HepG2 (cell line): ENCODE data around the gene UBE2M. TPM values are rescaled to one million over a fixed set of nuclear protein-coding genes. Genes with fewer than 3 reads are reported as not detected.

ENCODE experiments used
- ARHGAP35 ChIP-seq: sonication (generic); formaldehyde crosslinking; IDR thresholded peaks from 2 replicates; pipeline ENCODE4 v1.9.0; 2022; ENCODE audit warnings: mild to moderate bottlenecking, inconsistent platforms, moderate library complexity, missing genetic modification reagents, borderline replicate concordance
- ATF5 ChIP-seq: sonication (generic); formaldehyde crosslinking; IDR thresholded peaks from 2 replicates; pipeline ENCODE4 v1.4.0; 2020; ENCODE audit warnings: mild to moderate bottlenecking, low read depth, missing genetic modification reagents
- BCL3 ChIP-seq: sonication (generic); formaldehyde crosslinking; IDR thresholded peaks from 2 replicates; pipeline ENCODE4 v1.5.1; 2020; ENCODE audit warnings: mild to moderate bottlenecking, missing genetic modification reagents, moderate library complexity
- BCLAF1 ChIP-seq: fragments of 450-650 bp; IDR thresholded peaks from 2 replicates; pipeline ENCODE4 v1.6.1; 2017; ENCODE audit warnings: mild to moderate bottlenecking
- ESRRA ChIP-seq: sonication (generic); formaldehyde crosslinking; IDR thresholded peaks from 2 replicates; pipeline ENCODE4 v1.5.1; 2020; ENCODE audit warnings: mild to moderate bottlenecking, low read depth, missing genetic modification reagents
- MLX ChIP-seq: IDR thresholded peaks from 2 replicates; pipeline ENCODE4 v1.6.1; 2016
- PREB ChIP-seq: sonication (generic); formaldehyde crosslinking; IDR thresholded peaks from 2 replicates; pipeline ENCODE4 v1.4.0; 2020; ENCODE audit warnings: missing genetic modification reagents
- SIX4 ChIP-seq: sonication (generic); formaldehyde crosslinking; IDR thresholded peaks from 2 replicates; pipeline ENCODE4 v1.4.0; 2020; ENCODE audit warnings: missing genetic modification reagents
- TRIM22 ChIP-seq: fragments of 450-650 bp; IDR thresholded peaks from 2 replicates; pipeline ENCODE4 v1.6.1; 2017
- ZNF207 ChIP-seq: fragments of 450-650 bp; IDR thresholded peaks from 2 replicates; pipeline ENCODE4 v1.6.1; 2016; ENCODE audit warnings: antibody characterized with exemption, borderline replicate concordance
- ZNF296 ChIP-seq: sonication (generic); formaldehyde crosslinking; conservative IDR thresholded peaks from 2 replicates; pipeline ENCODE4 v1.5.0; 2020; ENCODE audit warnings: mild to moderate bottlenecking, missing genetic modification reagents
- ZNF337 ChIP-seq: sonication (generic); formaldehyde crosslinking; IDR thresholded peaks from 2 replicates; pipeline ENCODE4 v1.5.1; 2020; ENCODE audit warnings: missing genetic modification reagents, low read depth, mild to moderate bottlenecking, borderline replicate concordance
- ZNF383 ChIP-seq: sonication (generic); formaldehyde crosslinking; IDR thresholded peaks from 2 replicates; pipeline ENCODE4 v1.4.0; 2020; ENCODE audit warnings: missing genetic modification reagents, mild to moderate bottlenecking, borderline replicate concordance
- ZNF597 ChIP-seq: sonication (generic); formaldehyde crosslinking; IDR thresholded peaks from 2 replicates; pipeline ENCODE4 v1.5.0; 2020; ENCODE audit warnings: missing genetic modification reagents
- ZNF761 ChIP-seq: sonication (generic); formaldehyde crosslinking; conservative IDR thresholded peaks from 2 replicates; pipeline ENCODE4 v1.4.0; 2020; ENCODE audit warnings: mild to moderate bottlenecking, missing genetic modification reagents
- ZSCAN20 ChIP-seq: sonication (generic); formaldehyde crosslinking; IDR thresholded peaks from 2 replicates; pipeline ENCODE4 v1.4.0; 2020; ENCODE audit warnings: missing genetic modification reagents, mild to moderate bottlenecking, borderline replicate concordance
- ZUFSP ChIP-seq: sonication (generic); formaldehyde crosslinking; IDR thresholded peaks from 2 replicates; pipeline ENCODE4 v1.9.0; 2021; ENCODE audit warnings: missing genetic modification reagents, mild to moderate bottlenecking, borderline replicate concordance
- polyA plus RNA-seq, 8 experiments: library from polyadenylated mRNA; depleted of rRNA in 3 of 8; stranded (reverse) in 7 of 8; unstranded in 1 of 8; fragments of >200 nt; fragmentation: Illumina TruSeq in 4 of 8; extraction: Trizol in 4 of 8; gene quantifications; 2 replicates each; pipeline versions ENCODE4 v1.2.1 to v1.2.3, GENCODE V29; 2011 to 2016; ENCODE audit warnings: low read depth in 4 of 8, missing spikeins in 1 of 8, mixed read lengths in 1 of 8; ENCODE audit not compliant: insufficient read depth in 1 of 8
- total RNA-seq, 5 experiments: library from RNA; depleted of rRNA; stranded (reverse); fragments of >200 nt; fragmentation: Illumina TruSeq; extraction: Trizol; gene quantifications; 2 replicates each; pipeline ENCODE4 v1.2.3, GENCODE V29; 2016; ENCODE audit warnings: low read depth in 1 of 5

The UBE2M gene
- total and polyA plus RNA-seq, 2 of the 13 experiments (the other 11 are each of a cell fraction or from before 2014, with no cell fraction given): 36.2 to 50.3 TPM

GRCh38 chr19:58559275-58560006 lies 1.0 kb upstream of the UBE2M start (continued):
- no peak for TF ChIP-seq ZUFSP (CRISPR knock-in tag)
- TF ChIP-seq BCL3 (CRISPR knock-in tag): no peak; the same call in 1 of the 2 replicates
- peak; percentile 92; the same call in 1 of the 2 replicates for TF ChIP-seq ZNF761 (CRISPR knock-in tag)
- TF ChIP-seq PREB (CRISPR knock-in tag): no peak
- TF ChIP-seq ZNF296 (CRISPR knock-in tag): no peak
- no peak for TF ChIP-seq TRIM22
- no peak for TF ChIP-seq SIX4
- TF ChIP-seq ESRRA (CRISPR knock-in tag): no peak; the same call in 1 of the 2 replicates
- no peak for TF ChIP-seq BCLAF1
- no peak; the same call in none of the 2 replicates for TF ChIP-seq ARHGAP35 (CRISPR knock-in tag)
- TF ChIP-seq ZNF597 (CRISPR knock-in tag): no peak
- peak; percentile 64; the same call in 1 of the 2 replicates for TF ChIP-seq ZNF383 (CRISPR knock-in tag)
- TF ChIP-seq ATF5: 0 out of 2 replicates have a peak, but pooled peaks have one; percentile 40
- no peak for TF ChIP-seq ZNF207
- TF ChIP-seq MLX (CRISPR knock-in tag): no peak
- TF ChIP-seq ZSCAN20 (CRISPR knock-in tag): no peak
- no peak for TF ChIP-seq ZNF337 (CRISPR knock-in tag)
